ENCODE results near the gene OOSP1.

GRCh38 chr11:59973097-59973496, 34.9 kb downstream of the OOSP1 start:
- no peak for TF ChIP-seq POLR2A (IDR thresholded peaks at IDR 0.05)
- no peak for TF ChIP-seq CTCF (IDR thresholded peaks at IDR 0.05)
- TF ChIP-seq POLR2AphosphoS5 (IDR thresholded peaks at IDR 0.05) = no peak

All from breast epithelium (tissue), 3 donors.